Measurements from ENCODE around the gene HCN1. TPM values are rescaled to one million over a fixed set of nuclear protein-coding genes. Genes with fewer than 3 reads are reported as not detected.
"Not testable (repeated sequence)": the region's sequence is repeated elsewhere in the genome, so short reads cannot be mapped to it uniquely, and the experiment has no call there.

The HCN1 gene
- total RNA-seq, 1 donor = under 0.01 TPM

DNA sequence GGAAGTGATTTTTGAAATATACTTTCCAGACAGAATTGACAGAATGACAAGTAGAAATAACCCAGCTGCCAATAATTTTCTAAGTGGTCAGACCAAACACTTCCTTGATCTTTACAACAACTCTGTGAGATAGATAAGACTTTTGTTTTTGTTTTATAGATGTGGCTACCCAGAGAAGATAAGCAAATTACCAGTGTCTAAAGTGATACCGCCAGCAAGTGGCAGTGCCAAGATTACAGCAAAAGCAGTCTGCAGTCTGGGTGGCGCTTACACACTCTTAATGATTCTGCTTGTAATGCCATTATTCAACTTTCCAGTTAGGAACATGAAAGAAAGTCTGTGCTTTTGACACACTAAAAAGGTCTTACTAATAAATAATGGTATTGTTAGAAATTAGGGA lies 92.1 kb downstream of the HCN1 start:
- no peak overlapping the region for H3K4me3 ChIP-seq (ENCODE audit: low read depth, low read length)
- no peak for TF ChIP-seq CTCF (IDR thresholded peaks at IDR 0.05; ENCODE audit: insufficient read depth, low read depth, low read length)
- no peak for DNase-seq (ENCODE audit: low read depth)

- no peak overlapping the region for H3K4me3 ChIP-seq (ENCODE audit: low read depth, low read length)
- DNase-seq (ENCODE audit: low read depth) = no peak
- no peak for TF ChIP-seq CTCF (IDR thresholded peaks at IDR 0.05; ENCODE audit: insufficient read depth, low read depth, low read length)
Measured at GRCh38 chr5:45601424-45601823, 94.8 kb downstream of the HCN1 start.

GRCh38 chr5:45596320-45596719 lies 99.9 kb downstream of the HCN1 start:
- no peak for TF ChIP-seq CTCF (IDR thresholded peaks at IDR 0.05; ENCODE audit: insufficient read depth, low read depth, low read length)
- DNase-seq (ENCODE audit: low read depth) = no peak
- no peak overlapping the region for H3K4me3 ChIP-seq (ENCODE audit: low read depth, low read length)

- DNase-seq (ENCODE audit: low read depth); H3K4me3 ChIP-seq (ENCODE audit: low read depth, low read length): not testable (repeated sequence)
Measured at GRCh38 chr5:45586001-45586400, 110.2 kb downstream of the HCN1 start.

DNA sequence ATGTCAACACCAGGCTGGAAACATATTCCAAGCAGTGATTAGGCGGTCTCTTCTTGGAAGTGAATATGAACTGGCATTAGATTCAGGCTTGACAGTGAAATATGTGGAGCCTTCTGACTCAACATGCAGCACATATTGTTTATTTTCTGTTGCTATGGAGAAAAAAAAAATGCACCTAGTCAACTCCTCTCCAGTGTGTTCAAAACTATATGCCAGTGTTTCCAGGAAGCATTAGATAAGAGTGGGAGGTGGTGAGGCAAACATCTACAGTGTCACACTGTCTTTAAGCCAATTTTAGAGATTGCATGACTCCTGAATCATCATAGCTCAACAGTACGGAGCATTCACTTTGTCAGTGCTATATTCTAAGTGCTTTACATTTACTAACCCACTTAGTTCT lies 117.9 kb downstream of the HCN1 start:
- H3K4me3 ChIP-seq (ENCODE audit: low read depth, low read length) = no peak overlapping the region
- DNase-seq (ENCODE audit: low read depth) = no peak
- no peak for TF ChIP-seq CTCF (IDR thresholded peaks at IDR 0.05; ENCODE audit: insufficient read depth, low read depth, low read length)

GRCh38 chr5:45568813-45569212 lies 127.4 kb downstream of the HCN1 start:
- no peak overlapping the region for H3K4me3 ChIP-seq (ENCODE audit: low read depth, low read length)
- no peak for DNase-seq (ENCODE audit: low read depth)
- no peak for TF ChIP-seq CTCF (IDR thresholded peaks at IDR 0.05; ENCODE audit: insufficient read depth, low read depth, low read length)

DNA sequence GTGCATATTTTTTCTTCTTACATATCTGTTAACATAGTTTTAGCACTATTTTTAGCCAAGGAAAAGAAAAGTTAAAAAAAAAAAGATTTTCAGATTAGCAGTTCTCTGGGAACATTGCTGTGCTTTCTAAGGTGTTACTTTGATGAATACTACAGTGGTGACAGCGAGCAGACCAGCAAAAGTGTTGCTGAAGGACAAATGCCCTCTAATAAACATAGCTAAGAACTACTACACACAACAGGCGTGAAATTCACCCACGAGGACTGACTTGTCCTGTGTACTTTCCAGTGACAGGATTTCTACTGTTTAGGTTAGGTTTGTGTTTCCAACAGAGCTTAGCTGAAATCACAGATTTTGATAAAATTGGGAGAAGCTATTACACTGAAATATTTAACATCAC lies 153.8 kb downstream of the HCN1 start:
- no peak for TF ChIP-seq CTCF (IDR thresholded peaks at IDR 0.05; ENCODE audit: insufficient read depth, low read depth, low read length)
- no peak overlapping the region for H3K4me3 ChIP-seq (ENCODE audit: low read depth, low read length)
- DNase-seq (ENCODE audit: low read depth) = no peak

Data from fibroblast of villous mesenchyme (primary cell).